GM21723 (cell line): ENCODE results near the gene MOB2.

Source experiments
- ATAC-seq: cut with Tn5 transposase; IDR thresholded peaks from one replicate; pipeline ENCODE4 v1.9.1; 2021; ENCODE audit warnings: mild to moderate bottlenecking, moderate library complexity; ENCODE audit not compliant: unreplicated experiment

Gene MOB2

GRCh38 chr11:1504581-1505290, 18.2 kb upstream of the MOB2 start:
- no peak for ATAC-seq

GRCh38 chr11:1504138-1504537, 17.6 kb upstream of the MOB2 start:
- ATAC-seq, result no peak

GRCh38 chr11:1503708-1504104, 17.1 kb upstream of the MOB2 start:
- ATAC-seq, result no peak

- ATAC-seq, result no peak
Observed at GRCh38 chr11:1502954-1503707, 16.6 kb upstream of the MOB2 start.

- no peak for ATAC-seq
Observed at GRCh38 chr11:1502168-1502953, 15.8 kb upstream of the MOB2 start.

- no peak for ATAC-seq
Observed at GRCh38 chr11:1501421-1502167, 15.0 kb upstream of the MOB2 start.

GRCh38 chr11:1500466-1501420, 14.2 kb upstream of the MOB2 start:
- ATAC-seq, result no peak

GRCh38 chr11:1499899-1500298, 13.3 kb upstream of the MOB2 start:
- no peak for ATAC-seq

- ATAC-seq, result no peak
Observed at GRCh38 chr11:1499261-1499890, 12.8 kb upstream of the MOB2 start.

- no peak for ATAC-seq
Observed at GRCh38 chr11:1498262-1498661, 11.7 kb upstream of the MOB2 start.

- no peak for ATAC-seq
Observed at GRCh38 chr11:1497600-1497999, 11.0 kb upstream of the MOB2 start.

- no peak for ATAC-seq
Observed at GRCh38 chr11:1496761-1497095, 10.1 kb upstream of the MOB2 start.

- no peak for ATAC-seq
Observed at GRCh38 chr11:1496091-1496760, 9.6 kb upstream of the MOB2 start.

GRCh38 chr11:1494650-1495049, 8.1 kb upstream of the MOB2 start:
- ATAC-seq, result no peak

- ATAC-seq, result no peak
Observed at GRCh38 chr11:1493650-1494244, 7.2 kb upstream of the MOB2 start.

- ATAC-seq, result no peak
Observed at GRCh38 chr11:1491379-1491778, 4.8 kb upstream of the MOB2 start.

- no peak for ATAC-seq
Observed at GRCh38 chr11:1490651-1491050, 4.1 kb upstream of the MOB2 start.

GRCh38 chr11:1488575-1489180, 2.1 kb upstream of the MOB2 start:
- ATAC-seq, result no peak
